GM13977 (cell line): ENCODE results near the gene GPHB5.
"Not testable (repeated sequence)": the region's sequence is repeated elsewhere in the genome, so short reads cannot be mapped to it uniquely, and the experiment has no call there.

ENCODE experiments used
- DNase-seq: peaks from one replicate; pipeline ENCODE4 v3.0.0; 2012; ENCODE audit warnings: low spot score
- CTCF ChIP-seq: IDR thresholded peaks from 2 replicates; pipeline ENCODE4 v1.5.1; 2012; ENCODE audit warnings: mild to moderate bottlenecking, control low read depth; ENCODE audit not compliant: insufficient read depth; ENCODE audit errors: extremely low read depth, missing control alignments
- in situ Hi-C: fragments of 300-500 bp; cut with MboI; formaldehyde crosslinking; loops from one replicate; pipeline ENCODE4 v1.12.0; 2022; ENCODE audit warnings: low sequenced_read_pairs, low pct_unique_long_range_greater_than_20kb, mixed read lengths, inconsistent platforms; ENCODE audit not compliant: unreplicated experiment

GPHB5 gene

GRCh38 chr14:63287666-63288483, 30.9 kb downstream of the GPHB5 start:
- in situ Hi-C loops: no loop called here
- no peak for TF ChIP-seq CTCF
- no peak for DNase-seq

- no peak for TF ChIP-seq CTCF
- no peak for DNase-seq
- in situ Hi-C loops: no loop called here
Observed at GRCh38 chr14:63286071-63286470, 32.7 kb downstream of the GPHB5 start.

- in situ Hi-C loops: no loop called here
- DNase-seq: no peak
- no peak for TF ChIP-seq CTCF
Observed at GRCh38 chr14:63283884-63284248, 34.9 kb downstream of the GPHB5 start.

- TF ChIP-seq CTCF: no peak
- DNase-seq: no peak
- in situ Hi-C loops: no loop called here
Observed at GRCh38 chr14:63282997-63283883, 35.5 kb downstream of the GPHB5 start.

GRCh38 chr14:63279933-63280332, 38.8 kb downstream of the GPHB5 start:
- in situ Hi-C loops: loop anchor here (10.0 kb wide), 1 partner anchor 1105 kb away; no protein-coding TSS in a partner anchor

GRCh38 chr14:63277591-63278183, 41.0 kb downstream of the GPHB5 start:
- no peak for TF ChIP-seq CTCF
- in situ Hi-C loops: loop anchor here (10.0 kb wide), 1 partner anchor 1103 kb away; no protein-coding TSS in a partner anchor
- no peak for DNase-seq

More at GRCh38 chr14:63279933-63280332, 38.8 kb downstream of the GPHB5 start:
- DNase-seq: not testable (repeated sequence)
